ENCODE data around the gene HOXD9.

Gene HOXD9

DNA sequence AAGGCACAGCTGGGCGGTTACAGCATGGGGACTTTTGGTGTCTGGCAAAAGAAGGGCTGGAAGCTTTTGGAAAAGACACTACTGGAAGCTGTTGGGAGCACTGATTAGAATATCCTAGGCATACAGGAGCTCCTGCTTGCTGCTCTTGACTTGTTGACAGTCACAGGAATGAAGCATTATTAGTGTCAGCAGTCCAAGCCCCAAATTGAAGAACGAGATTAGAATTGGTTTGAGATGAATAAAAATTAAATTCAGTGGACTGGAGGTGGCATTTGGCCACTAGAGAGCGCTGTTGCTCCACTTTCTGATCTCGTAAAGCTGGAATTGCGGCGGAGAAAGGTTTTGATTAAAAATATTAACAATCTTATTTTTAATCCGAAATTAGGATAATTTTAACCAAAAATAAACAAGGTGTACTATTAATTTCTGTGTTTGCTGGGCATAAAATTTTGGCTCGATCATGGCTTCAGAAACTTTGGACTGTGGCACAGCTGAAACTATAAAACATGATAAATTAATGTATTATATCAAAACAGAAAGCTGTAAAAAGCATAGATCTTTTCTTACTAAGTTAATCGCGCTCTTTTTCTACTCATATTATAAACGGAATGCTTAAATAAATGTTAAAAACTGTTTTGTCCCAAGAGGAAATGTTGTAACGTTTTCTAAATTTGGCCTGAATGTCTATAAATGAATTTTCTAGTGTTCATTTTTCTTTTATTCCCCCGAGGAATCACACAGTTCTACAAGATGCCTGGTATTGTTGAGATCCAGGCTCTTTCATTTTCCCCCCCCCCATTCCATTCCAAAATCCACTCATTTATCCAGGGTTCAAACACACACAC, 4.6 kb downstream of the HOXD9 start:
- DNase-seq, result peak; percentile 72

DNA sequence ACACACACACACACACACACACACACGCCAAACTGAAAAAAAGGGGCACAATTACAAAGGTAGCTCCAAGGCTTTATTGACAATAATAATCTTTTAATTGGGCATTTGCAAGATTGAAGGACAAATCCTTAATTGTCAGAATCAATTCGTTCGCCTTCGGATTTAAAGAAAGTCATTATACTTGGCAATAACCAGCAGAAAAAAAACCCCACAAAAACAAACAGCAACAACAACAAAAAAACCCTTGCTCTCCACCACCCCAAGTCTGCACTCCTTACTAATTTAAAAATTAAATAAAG, 5.2 kb downstream of the HOXD9 start:
- DNase-seq, result no peak

DNA sequence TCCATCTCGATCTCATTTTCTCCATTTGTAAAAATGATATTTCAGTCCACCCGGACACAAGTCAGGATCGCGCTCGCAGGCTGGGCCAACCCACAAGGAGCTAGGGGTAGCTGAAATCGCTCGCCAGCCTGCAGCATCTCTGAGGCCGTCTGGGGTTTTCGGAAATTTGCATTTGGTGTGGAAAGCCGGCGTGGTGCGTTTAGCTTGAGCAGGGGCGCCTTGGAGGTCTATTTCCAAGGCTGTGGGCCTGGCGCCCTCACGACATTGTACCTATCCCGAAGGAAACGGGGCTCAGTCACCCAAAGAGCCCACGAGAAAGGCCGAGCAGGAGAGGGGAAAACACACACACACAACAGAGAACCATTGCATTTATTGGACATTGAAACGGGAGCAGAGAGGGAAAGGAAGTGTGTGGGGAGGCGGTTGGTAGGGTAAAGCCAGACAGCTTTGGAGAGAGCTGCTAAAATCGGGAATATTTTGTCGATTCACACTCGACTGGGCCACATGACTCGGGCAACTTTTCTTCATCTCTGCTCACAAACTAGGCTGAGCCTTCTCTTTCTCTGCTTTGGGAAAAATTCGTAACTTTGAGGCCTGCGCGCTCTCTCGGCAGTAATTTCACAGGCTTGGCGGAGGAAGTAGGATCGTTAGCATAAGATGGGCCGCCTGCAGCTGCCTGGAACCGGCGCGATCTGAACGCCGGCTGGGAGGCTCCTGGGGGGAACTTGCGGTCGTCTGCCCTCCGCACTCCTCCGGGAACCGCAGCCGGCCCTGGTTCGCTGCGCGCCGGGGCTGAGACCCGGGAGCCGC, 5.9 kb downstream of the HOXD9 start:
- DNase-seq, result no peak

DNA sequence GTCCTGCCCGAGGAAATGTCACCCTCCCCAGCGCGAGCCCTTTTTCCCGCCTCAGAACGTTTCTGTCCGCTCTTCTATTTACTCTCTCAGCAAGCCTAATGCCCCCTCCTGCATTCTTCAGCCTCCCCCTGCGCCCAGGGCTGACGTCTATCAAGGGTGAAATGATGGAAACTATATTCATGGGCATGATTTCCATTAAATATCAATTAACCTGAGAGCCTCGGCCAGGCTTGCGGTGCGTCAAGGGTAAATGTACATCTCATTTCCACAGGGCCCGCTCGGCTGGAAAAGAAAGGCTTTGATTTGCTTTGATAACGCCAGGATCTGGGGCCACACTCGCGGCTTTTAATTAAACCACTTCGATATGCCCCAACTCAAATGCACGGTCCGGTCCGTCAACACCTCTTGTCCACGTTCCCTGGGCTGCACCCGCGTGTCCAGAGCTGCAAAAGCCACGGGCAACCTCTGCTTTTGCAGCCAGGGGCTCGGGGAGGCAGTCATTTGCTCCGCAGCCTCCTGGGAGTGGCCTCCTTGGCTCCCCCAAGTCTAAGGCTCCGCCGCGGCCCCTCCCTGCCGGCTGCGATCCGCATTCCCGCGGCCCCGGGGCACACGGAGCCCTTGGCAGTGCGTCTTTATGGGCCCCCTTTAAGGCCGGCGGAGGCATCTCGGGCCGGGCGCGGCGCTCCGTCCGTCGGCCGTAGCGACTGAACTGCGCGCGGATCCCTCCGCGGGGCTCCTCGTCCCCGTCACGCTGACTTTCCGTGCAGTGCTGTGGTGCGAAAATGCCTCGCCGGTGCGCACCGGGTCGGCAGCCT, 6.7 kb downstream of the HOXD9 start, which contains the start of gene HOXD8:
Gene HOXD8 (plus strand): TSS at position 724 of the 815 bp plus-strand sequence. CDS start 662 bp downstream, outside the sequence.
- peak; percentile 32 for DNase-seq

DNA sequence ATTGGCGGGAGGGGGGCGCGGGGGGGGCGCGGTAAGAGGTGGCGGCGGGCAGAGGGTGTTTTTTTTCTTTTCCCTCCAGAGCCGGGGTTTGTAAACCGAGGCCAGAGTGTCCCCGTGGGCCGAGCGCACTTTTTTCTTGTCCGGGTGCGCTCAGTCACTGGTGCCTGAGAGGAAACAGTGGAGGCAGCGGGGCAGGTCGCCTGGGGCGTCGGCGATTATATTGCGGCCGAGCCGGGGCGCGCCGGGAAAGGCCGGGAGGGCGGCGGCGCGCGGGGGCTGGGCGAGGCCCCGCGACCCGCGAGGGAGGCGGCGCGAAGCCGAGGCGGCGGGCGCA, 7.3 kb downstream of the HOXD9 start:
- DNase-seq, result no peak

DNA sequence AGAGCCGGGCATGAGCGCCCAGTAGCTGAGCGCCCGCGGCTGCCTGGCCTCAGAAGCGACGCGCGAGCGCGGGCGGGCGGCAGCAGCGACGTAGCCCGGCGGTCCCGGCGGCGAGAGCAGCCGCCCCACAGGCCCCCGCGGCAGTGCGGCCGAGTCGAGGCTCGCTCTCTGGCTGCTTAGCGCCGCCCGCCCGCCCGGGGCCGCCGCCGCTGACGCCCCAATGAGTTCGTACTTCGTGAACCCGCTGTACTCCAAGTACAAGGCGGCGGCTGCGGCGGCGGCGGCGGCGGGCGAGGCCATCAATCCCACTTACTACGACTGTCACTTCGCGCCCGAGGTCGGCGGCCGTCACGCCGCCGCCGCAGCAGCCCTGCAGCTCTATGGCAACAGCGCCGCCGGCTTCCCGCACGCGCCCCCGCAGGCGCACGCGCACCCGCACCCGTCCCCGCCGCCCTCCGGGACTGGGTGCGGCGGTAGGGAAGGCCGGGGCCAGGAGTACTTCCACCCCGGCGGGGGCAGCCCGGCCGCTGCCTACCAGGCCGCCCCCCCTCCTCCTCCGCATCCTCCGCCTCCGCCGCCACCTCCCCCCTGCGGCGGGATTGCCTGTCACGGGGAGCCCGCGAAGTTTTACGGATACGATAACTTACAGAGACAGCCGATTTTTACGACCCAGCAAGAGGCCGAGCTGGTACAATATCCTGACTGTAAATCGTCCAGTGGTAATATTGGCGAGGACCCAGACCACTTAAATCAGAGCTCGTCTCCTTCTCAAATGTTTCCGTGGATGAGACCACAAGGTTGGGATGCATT, 7.8 kb downstream of the HOXD9 start:
- peak; percentile 32 for DNase-seq

DNA sequence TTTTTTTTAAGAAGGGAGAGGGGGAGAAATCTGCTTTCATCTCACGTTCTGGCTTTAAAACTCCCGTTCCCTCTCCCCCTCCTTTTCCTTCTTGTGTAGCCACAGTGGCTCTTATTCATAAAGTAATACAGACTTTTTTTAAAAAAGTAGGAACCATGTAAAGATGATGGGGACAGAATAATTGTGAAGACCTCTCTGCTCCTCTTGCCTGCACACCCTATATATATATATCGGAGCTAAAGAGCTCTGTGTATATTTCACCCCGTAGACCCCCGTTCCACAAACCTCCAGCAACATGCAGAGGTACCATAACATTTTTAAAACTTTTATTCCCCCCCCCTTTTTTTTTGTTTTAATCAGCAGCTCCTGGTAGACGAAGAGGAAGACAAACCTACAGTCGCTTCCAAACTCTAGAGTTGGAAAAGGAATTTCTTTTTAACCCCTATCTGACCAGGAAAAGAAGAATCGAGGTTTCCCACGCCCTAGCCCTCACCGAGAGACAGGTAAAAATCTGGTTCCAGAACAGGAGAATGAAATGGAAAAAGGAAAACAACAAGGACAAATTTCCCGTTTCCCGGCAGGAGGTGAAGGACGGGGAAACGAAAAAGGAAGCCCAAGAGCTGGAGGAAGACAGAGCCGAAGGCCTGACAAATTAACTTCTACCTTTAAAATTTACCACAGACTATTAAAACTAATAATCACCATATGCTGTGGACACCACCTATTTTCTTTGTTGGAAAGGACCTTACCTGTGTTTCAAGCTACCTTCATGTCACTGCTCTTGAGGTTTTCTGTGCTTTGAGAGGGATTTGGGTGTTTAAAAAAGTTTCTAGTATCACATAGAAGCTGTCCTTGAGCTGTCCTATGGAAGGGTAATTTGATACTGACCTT, 8.7 kb downstream of the HOXD9 start:
- no peak for DNase-seq

DNA sequence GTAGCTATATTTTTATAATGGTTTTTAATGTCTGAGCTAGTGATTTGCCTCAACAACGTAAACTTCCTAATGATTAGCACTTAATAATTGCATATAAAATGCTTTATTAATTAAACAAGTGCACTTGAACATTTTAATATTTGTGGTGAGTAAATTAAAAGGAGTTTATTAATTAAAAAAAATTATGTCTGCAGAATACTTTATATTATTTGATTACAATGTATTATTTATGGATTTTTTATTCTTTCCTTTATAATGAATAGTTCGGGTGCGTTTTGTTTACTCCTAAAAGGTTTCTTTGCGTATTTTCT, 9.3 kb downstream of the HOXD9 start:
- DNase-seq, result no peak

DNA sequence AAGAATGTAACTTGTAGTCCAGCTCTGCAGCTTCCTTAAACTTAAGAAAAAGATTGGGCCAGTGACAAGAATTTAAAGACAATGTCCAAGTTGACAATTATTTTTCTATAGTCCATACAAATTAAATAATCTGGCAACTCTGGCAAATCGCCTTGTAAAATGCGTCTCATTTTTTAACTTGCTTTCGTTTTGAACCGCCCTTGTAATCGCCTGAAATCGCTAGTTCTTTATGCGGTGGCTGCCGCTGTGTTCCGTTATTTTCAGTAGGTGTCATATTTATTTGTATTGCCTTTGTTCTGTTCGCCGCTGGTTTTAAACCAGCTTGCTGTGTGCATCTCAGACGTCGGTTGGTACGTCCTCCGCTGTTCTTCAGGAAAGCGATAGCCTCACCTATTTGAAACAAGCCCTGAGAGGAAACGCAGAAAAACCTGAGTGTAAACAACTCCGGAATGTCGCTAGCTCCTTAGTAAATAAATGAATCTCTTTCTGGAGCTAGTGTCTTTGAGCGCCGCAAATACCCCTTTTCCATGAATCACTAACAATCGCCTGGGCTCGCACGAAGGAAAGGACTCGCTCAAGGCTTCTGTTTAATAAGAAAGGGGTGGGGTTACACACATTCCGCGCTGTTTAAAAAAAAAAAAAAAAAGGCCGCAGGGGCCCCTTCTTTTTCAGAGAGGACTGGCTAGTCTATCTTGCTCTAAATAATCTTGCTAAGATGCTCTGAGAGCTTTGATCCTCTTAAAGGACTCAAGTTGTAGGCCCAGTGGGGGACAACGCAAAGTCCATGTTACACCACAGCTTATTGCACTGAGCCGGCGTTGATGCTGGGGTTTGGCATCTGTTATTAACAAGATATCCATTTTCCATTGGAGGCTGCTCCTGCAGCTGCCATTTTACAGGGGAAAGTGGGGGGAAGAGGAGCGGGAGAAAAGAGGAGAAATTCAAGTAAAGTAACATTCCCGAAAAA, 10.0 kb downstream of the HOXD9 start:
- no peak for DNase-seq

DNA sequence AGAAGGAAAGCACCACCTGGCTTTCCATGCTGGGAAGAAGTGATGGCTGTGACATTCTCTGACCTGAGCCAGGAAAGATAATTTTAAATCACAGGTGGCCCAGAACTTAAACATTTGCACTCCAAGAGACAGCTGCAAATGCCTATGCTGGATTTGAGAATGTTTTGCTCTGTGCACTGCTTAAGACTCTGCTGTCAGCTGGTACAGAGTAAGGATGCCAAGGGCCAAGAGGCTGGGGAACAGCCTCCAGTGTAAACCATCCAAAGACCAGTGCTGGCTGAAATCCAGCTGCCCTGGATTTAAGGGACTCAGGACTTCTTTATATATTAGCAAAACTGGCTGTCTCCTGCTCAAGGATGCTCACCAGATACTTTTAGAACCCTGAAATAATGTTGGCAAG, 10.9 kb downstream of the HOXD9 start:
- DNase-seq, result no peak

DNA sequence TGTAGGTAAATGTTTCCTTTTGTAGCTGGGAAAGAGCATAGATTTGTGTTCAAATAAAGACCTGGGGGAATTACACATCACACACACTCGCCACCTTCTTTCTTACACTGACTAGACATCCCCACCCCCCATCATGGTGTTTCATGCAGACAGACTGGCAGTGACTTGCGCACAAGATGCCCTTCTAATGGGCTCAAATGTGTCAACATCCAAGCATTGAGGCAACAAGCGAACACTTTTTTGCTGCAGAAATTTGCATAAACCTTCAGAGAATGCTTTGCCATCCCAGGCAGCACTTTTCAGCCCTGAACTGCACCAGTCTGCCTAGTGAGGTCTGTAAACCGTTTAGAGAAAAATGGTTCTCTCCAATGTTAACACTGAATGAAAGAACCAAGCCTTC, 11.5 kb downstream of the HOXD9 start:
- no peak for DNase-seq

DNA sequence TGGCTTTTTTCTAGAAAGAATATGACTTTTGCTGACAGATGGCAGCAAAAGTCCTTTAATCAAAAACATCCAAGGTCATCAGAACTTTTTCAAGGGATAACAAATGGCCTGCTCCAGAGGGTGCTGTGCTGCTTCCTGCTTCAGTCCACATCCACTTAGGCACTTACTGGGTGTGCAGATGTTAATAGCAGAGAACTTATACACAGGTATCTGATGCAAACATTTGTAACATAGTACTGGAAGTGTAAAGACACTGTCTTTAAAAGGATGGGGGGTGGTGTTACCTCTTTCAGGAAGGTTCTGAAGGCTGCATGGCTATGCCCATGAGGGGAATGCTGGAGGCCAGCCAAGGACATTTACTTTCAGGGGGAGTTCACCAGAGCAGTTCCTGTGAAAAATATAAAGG, 12.5 kb downstream of the HOXD9 start:
- DNase-seq, result no peak

DNA sequence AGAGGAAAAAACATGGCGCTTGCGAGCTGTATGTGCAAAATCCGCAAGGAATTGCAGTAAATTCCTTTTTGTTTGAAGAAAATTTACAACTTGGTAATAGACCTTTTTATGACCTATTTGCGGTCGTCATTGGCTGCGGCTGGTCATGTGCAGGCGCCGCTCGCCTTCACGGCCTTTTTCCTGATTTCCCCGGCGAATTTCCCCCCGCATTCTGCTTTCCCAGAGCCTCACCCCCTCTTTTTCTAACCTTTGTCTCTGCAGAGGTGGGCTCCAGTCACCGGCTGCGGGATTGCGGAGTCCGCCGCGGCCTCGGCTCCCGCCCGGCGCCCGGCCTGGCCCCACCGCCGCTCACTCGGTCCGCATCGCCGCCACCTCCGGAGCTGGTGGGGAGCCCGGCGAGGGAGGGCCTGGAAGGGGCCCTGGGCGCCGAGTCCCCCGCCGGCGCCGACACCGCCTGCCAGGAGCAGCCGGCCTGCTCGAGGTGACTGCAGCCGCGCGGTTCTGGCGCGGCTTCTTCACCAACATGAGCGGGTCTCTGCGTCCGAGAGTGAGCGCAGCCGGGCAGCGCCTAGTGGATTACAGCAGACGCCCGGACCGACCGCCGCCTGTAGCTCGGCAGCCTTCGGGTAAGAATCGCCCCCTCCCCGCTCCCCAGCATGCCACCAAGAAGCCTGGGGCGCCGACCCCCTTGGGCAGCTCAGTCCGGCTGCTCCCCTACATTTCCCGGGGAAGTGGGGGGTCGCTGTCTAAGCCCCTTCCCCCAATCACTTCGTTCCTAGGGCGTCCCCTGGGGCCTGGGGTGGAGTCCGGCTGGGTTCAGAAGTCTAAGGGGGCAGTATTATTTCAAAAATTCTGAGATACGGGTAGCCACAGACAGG, 14.1 kb downstream of the HOXD9 start:
- no peak for DNase-seq

DNA sequence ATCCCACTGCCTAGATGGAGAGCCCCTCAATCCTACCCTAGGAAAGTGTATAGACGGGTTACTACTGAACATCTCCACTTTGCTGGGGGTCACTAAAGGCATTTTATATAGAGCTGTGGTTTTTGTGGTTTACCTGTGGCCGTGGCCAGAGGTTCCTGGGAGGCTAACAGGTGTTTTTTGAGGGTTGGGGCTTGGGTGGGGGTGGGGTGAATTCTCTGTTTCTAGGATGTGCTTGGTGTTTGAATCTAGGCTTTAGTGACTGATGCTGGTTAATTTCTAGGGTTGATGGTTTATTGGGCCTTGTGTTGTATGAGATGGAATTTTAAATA, 14.7 kb downstream of the HOXD9 start:
- DNase-seq, result no peak

DNA sequence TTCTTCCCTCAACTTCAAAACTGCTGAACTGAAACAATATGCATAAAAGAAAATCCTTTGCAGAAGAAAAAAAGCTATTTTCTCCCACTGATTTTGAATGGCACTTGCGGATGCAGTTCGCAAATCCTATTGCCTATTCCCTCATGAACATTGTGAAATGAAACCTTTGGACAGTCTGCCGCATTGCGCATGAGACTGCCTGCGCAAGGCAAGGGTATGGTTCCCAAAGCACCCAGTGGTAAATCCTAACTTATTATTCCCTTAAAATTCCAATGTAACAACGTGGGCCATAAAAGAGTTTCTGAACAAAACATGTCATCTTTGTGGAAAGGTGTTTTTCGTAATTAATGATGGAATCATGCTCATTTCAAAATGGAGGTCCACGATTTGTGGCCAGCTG, 15.4 kb downstream of the HOXD9 start:
- DNase-seq, result no peak

DNA sequence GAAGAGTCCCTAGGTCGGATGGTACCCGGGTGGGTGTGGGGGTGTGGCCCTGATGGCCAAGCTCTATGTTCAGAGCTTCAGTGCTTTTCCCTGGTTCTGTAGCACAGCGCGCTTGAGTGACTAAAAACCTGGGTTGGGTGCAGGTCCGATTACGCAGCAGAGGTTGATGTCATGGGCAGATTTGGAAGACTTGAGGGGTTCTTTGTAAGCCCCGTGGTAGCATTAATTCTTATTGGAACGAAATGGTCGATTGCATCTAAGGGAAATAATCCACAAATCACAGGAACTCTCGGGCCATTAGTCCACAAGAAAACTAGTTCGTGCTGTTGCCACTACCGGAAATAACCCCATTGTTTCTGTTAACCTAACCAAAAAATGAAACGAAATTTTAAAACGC, 16.0 kb downstream of the HOXD9 start:
- DNase-seq, result no peak

DNA sequence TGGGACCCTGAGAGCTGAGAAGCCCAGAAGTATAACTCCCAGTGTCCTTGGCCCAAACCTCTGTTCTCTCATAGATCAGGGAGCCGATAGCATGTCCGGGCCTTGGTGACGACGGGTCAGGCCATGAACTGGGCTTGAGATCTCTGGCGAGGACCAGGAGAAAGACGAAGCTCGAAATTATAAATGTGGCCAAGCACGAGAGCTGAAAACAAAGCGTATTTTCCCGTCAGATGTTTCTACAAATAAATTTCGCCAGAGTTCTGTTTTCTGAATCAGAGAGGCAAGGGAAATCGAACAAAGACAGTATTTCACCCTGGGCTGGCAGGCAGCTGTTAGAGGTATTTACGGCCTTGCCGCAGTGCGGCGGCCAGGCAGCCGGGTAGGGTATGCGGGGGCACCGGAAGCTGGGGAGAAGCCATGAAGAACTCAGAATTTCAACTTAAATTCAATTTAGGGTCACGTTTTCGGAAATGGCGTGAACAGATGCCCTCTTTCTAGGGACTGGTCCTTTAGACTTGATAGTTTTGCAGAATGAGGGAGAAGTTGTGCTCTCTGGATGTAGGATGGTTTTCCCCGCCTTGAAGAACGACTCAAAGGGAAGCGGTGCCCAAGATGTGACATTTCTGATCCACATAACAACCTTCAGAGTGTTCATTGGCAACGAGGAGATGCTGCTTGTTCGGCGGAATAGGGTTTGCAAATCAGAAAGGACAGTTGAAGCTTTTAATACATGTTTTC, 16.6 kb downstream of the HOXD9 start:
- DNase-seq, result no peak

DNA sequence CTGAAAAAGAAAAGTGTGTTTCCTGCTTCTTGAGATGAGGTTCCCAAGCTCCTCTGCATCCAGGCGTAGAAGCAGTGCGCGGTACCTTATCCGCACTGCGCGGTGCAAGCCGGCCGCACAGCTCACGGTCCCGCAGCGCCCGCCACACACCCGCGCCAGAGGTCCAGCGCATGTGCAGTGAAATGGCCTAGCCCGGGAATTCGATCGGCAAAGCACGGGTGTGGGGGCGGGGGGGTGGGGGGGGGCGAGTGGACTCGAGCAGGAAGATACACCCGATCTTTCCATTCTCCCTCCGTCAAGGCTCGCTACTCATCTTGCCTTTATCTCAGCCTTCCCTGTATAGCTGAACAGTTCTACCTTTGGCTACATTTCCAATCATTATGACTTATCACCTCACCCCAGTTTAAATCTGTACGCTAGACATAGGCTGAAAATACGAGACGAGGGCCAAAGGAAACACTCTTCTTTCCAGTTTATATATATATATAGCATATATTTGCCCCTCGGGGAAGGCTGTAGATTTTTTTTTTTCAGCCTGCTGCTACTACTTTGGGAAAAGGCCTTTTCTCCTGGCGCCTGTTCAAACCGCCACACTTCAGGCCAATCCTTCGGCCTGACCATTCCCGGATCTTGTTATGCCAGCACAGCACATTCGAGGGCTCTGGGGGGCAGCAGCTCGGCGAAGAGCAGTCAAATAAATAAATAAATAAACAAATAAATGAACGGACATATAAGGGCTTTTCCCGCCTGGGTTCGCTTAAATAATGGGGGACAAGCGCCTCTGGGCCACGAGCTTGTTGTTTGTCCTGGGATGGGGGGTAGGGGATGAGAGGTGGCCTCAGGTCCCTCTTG, 17.4 kb downstream of the HOXD9 start:
- no peak for DNase-seq

Measured in stimulated activated CD4-positive, alpha-beta T cell treated with anti-CD3 and anti-CD28 coated beads, Interleukin-4, amount 100 ng/mL, for 1 hour (primary cell).